Measurements from ENCODE around the gene MEAK7. TPM values are rescaled to one million over a fixed set of nuclear protein-coding genes. Genes with fewer than 3 reads are reported as not detected.

The MEAK7 gene
- total RNA-seq, 1 donor from 2014 or later = 28.1 TPM

DNA sequence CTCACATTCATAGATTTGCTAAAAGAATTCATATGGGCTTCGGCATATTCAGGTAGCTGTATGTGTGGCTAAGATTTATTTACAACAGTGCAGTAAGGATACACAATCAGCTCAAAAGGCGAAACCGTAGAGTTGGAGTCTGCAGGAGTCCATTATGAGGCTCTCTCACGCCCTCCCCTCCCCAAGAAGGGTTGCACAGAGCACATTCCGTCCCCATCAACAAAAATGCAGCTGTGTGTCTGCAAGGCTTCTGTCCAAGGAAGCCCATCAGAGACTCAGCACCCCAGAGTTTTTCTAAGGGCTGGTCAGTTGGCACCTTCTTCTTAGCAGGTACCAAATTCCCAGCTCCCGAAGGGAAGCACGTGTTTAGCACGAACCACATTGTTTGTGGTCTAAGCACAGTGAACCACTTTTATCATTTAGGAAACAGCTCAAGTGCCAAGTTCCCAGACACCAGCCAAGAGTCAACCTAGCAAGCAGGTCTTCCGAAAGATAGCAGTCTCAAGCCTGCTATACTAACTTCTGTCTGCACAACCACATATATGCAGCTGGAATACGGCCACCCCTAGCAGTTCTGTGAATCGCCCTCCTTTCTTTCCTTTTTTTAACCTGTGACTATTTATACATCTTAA lies 28.5 kb upstream of the MEAK7 start:
- Mint-ChIP-seq H3K36me3 (ENCODE audit: unreplicated experiment) (peaks cover 2% of the 10 kb centered on the region), H3K27me3 (ENCODE audit: unreplicated experiment) (no peaks in the 10 kb centered on the region), H3K4me1 (ENCODE audit: unreplicated experiment) (peaks cover 33% of the 10 kb centered on the region), H3K4me3 (ENCODE audit: unreplicated experiment) (no peak overlapping the region), H3K27ac (ENCODE audit: unreplicated experiment) (peak overlapping the region; percentile 81), H3K9me3 (ENCODE audit: unreplicated experiment) (peaks cover 4% of the 10 kb centered on the region)
- no peak for TF ChIP-seq CTCF (IDR thresholded peaks at IDR 0.05)
- DNase-seq (ENCODE audit: extremely low spot score, unreplicated experiment) = no peak

- H3K36me3 Mint-ChIP-seq (ENCODE audit: unreplicated experiment) = peaks cover 2% of the 10 kb centered on the region
- DNase-seq (ENCODE audit: extremely low spot score, unreplicated experiment) = no peak
- peak overlapping the region; percentile 17 for H3K4me3 Mint-ChIP-seq (ENCODE audit: unreplicated experiment)
- TF ChIP-seq CTCF (IDR thresholded peaks at IDR 0.05) = no peak
- H3K27me3 Mint-ChIP-seq (ENCODE audit: unreplicated experiment) = no peaks in the 10 kb centered on the region
- peak overlapping the region; percentile 81 for H3K27ac Mint-ChIP-seq (ENCODE audit: unreplicated experiment)
- H3K9me3 Mint-ChIP-seq (ENCODE audit: unreplicated experiment) = peaks cover 4% of the 10 kb centered on the region
- peaks cover 31% of the 10 kb centered on the region for H3K4me1 Mint-ChIP-seq (ENCODE audit: unreplicated experiment)
These were observed 27.8 kb upstream of the MEAK7 start for GRCh38 chr16:84532291-84532724.

- TF ChIP-seq CTCF (IDR thresholded peaks at IDR 0.05) = no peak
- Mint-ChIP-seq H3K36me3 (ENCODE audit: unreplicated experiment) (peaks cover 2% of the 10 kb centered on the region), H3K27ac (ENCODE audit: unreplicated experiment) (peak overlapping the region; percentile 81), H3K9me3 (ENCODE audit: unreplicated experiment) (peaks cover 4% of the 10 kb centered on the region), H3K4me3 (ENCODE audit: unreplicated experiment) (peak overlapping the region; percentile 17), H3K4me1 (ENCODE audit: unreplicated experiment) (peaks cover 34% of the 10 kb centered on the region), H3K27me3 (ENCODE audit: unreplicated experiment) (no peaks in the 10 kb centered on the region)
- DNase-seq (ENCODE audit: extremely low spot score, unreplicated experiment) = no peak
These were observed 27.2 kb upstream of the MEAK7 start for GRCh38 chr16:84531671-84532111.

DNA sequence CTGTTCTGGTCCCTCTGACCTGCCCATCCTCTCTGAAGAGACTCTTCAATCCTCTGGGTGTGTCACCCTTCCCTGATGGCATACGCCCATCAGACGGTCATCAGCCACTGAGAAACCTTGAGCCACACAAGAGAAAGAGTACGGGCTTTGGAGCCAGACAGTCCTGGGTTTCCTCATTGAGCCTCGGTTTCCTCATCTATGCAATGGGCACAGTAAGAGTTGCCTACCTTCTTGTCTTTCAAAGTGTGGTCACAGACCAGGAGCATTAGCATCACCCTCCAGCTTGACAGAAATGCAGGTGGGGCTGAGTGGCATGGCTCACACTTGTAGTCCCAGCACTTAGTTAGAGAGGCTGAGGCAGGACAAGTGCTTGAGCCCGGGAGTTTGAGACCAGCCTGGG lies 26.1 kb upstream of the MEAK7 start:
- no peak for TF ChIP-seq CTCF (IDR thresholded peaks at IDR 0.05)
- peaks cover 32% of the 10 kb centered on the region for H3K4me1 Mint-ChIP-seq (ENCODE audit: unreplicated experiment)
- no peak overlapping the region for H3K27ac Mint-ChIP-seq (ENCODE audit: unreplicated experiment)
- H3K9me3 Mint-ChIP-seq (ENCODE audit: unreplicated experiment) = peaks cover 4% of the 10 kb centered on the region
- H3K4me3 Mint-ChIP-seq (ENCODE audit: unreplicated experiment) = no peak overlapping the region
- H3K27me3 Mint-ChIP-seq (ENCODE audit: unreplicated experiment) = no peaks in the 10 kb centered on the region
- DNase-seq (ENCODE audit: extremely low spot score, unreplicated experiment) = no peak
- H3K36me3 Mint-ChIP-seq (ENCODE audit: unreplicated experiment) = peaks cover 2% of the 10 kb centered on the region

DNA sequence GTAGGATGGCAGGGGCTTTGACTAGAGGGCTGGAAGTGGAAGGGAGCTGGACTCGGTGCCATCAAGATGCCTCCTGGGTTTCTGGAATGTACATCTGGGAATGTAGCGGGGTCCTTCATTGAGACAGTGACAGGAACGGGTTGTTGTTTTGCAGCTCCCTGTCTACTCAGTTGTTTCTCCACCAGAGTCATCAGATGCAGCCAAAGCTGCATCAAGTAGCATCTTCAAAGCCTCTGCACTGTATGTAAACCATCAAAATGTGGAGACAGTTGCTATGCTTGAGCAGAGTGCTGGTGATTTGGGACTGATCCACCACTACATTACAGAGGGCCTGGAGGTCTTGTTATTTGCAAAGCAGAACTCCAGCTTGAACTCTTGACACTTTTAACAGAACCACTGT lies 25.1 kb upstream of the MEAK7 start:
- DNase-seq (ENCODE audit: extremely low spot score, unreplicated experiment) = no peak
- H3K27ac Mint-ChIP-seq (ENCODE audit: unreplicated experiment) = no peak overlapping the region
- peaks cover 32% of the 10 kb centered on the region for H3K4me1 Mint-ChIP-seq (ENCODE audit: unreplicated experiment)

More for the DNA sequence above, 25.1 kb upstream of the MEAK7 start:
- H3K36me3 Mint-ChIP-seq (ENCODE audit: unreplicated experiment) = peaks cover 2% of the 10 kb centered on the region
- peaks cover 4% of the 10 kb centered on the region for H3K9me3 Mint-ChIP-seq (ENCODE audit: unreplicated experiment)
- H3K4me3 Mint-ChIP-seq (ENCODE audit: unreplicated experiment) = no peak overlapping the region
- no peak for TF ChIP-seq CTCF (IDR thresholded peaks at IDR 0.05)
- no peaks in the 10 kb centered on the region for H3K27me3 Mint-ChIP-seq (ENCODE audit: unreplicated experiment)
